Posterior vena cava (tissue), 2 donors: ENCODE results near the gene PDLIM7. TPM values are rescaled to one million over a fixed set of nuclear protein-coding genes. Genes with fewer than 3 reads are reported as not detected.
A peak's percentile ranks its signal among the peaks of the same experiment; 100 is the strongest.

Source experiments
- DNase-seq: peaks from one replicate; pipeline ENCODE4 v3.0.0-alpha.2; 2020; ENCODE audit warnings: low spot score
- intact Hi-C, 2 donors: fragments of 100-400 bp; cut with DNase I; formaldehyde crosslinking; loops; one replicate each; pipeline versions ENCODE4 v1.14.1 to v1.14.2; 2022 to 2023
- total RNA-seq, 2 donors: library from RNA; stranded (reverse); fragmentation: NEBNext Ultra II Directional; extraction: Animal tissue kit (Norgen Biotek cat#: 25700); gene quantifications; one replicate each; pipeline ENCODE4 v1.2.1, GENCODE V29; 2021
- donor health status: DM: yes; HTN: yes; CAD: no.
- donor health status: DM: yes; HTN: yes; CAD: no.

The PDLIM7 gene
- total RNA-seq, 2 donors from 2014 or later, result 448 to 580 TPM

DNA sequence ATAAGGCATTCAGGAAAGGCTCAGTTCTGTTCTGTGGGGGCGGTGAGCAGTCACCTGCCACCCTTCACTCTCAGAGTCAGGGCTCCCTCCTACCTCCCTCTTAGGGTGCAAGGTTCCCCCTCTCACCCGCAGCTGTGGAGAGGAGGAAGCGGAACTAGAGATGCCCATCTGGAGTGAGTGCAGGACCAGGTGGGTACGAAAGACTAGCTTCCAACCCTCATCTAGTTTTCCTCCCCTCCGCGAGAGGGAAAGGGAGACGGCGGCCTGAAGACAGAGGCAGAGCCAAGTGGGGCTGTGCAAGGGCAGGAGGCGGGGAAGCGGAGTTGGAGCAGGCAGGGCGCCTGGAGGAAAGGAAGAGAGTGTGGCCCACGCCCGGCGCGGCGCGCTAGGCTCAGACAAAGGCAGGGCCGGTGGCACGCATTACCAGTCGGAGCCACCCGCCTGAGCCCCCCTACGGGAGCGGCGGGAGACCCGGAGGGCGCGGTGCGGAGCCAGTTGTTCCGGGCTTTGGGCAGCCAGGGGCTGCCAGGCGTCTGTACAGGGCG is 43.5 kb downstream of the PDLIM7 start:
- intact Hi-C loops, result loop anchor here (5.0 kb wide), 2 partner anchors 47 to 52 kb away; partner anchors contain the start of genes F12 (in 1 of the 2) and PFN3 (in 1 of the 2)
- no peak for DNase-seq

DNA sequence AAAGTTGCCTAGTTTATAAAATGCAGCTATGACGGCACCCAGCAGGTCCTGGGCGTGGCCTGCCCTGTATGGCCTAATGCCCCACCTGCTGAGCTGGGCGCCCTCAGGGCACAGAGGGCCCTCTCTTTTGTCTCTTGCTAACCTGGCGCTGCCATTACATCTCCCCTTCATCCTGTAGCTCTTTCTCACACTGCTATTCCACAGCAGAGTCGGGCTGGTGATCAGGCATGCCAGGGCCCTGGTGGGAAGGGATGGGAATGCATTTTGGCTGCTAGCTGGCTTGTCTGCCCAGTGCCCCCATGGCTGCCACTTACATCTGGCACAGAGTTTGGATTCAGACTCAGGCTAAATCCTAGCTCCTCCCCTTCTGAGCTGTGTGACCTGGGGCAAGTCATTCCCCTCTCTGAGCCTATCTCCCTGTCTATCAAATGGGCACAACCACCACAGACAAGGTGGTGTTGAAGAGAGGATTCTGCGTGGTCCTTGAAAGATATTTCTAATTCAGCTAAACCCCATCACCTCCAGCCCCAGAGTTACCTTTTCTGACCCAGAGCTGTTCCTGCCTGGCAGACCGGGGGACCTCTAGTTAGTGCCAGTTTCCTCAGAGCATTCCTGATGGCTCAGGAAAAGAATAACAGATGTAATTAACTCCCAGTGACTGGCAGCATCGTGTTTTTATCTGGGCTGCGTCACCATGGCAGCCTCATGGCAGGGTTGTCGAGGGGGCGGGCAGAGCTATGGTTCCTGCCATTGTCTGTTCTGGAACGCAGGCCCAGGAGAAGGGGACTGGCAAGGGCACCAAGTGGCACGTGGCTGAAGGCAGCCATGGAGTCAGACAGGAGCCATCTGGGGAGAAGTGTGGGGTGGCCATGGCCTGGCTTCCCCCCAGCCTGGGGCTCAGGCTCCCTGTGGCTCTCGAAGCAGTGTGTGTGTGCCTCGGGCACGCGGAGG is 44.4 kb downstream of the PDLIM7 start:
- intact Hi-C loops, result loop anchor here (5.0 kb wide), 2 partner anchors 46 to 51 kb away; partner anchors contain the start of genes F12 (in 1 of the 2) and PFN3 (in 1 of the 2)
- DNase-seq, result no peak

GRCh38 chr5:177450667-177451424 is 46.6 kb downstream of the PDLIM7 start:
- intact Hi-C loops, result loop anchor here (5.0 kb wide), 2 partner anchors 44 to 49 kb away; partner anchors contain the start of genes F12 (in 1 of the 2) and PFN3 (in 1 of the 2)
- no peak for DNase-seq

DNA sequence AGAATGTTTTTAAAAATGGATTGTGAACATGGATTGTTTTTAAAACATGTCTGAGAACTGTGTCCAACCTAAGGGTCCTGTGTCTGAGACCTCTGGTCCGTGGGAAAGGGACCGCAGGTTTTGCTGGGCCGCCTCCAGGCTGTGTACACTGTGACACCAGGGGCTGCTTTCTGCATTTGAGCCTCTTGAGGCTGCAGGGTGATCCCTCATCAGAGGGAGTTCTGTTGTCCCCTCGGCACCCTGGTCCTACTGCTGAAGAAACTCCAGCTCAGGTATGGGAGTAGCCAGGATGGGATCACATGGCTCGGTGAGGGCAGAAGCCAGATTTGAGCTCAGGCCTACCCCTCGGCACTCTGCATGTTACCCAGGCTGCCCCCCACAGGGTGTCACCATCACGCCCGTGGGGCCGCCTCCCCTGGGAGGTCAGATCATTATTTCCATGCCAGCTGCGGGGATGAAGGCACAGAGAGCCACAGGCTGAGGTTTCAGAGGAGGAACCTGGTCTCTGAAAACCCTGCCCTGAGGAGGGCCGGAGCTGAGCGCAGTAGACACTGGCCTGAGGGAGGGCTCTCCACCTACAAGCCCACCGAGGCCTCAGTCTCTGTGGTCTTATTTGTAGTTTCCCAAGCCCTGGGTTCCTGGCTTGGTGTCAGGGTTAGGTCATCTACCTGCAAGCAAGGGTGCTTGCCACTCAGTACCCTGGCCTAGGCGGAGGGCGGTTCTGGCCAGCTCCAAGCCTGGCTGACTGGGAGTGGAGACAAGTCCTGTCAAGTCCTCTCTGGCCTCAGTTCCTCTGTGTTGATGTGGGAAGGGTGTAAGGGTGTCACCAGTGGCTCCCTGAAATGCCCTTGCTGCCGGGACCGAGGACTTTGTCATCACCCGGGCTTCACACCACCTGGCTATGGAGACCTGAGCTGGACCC is 48.0 kb downstream of the PDLIM7 start:
- intact Hi-C loops, result loop anchor here (5.0 kb wide), 2 partner anchors 42 to 47 kb away; partner anchors contain the start of genes F12 (in 1 of the 2) and PFN3 (in 1 of the 2)
- DNase-seq, result no peak

DNA sequence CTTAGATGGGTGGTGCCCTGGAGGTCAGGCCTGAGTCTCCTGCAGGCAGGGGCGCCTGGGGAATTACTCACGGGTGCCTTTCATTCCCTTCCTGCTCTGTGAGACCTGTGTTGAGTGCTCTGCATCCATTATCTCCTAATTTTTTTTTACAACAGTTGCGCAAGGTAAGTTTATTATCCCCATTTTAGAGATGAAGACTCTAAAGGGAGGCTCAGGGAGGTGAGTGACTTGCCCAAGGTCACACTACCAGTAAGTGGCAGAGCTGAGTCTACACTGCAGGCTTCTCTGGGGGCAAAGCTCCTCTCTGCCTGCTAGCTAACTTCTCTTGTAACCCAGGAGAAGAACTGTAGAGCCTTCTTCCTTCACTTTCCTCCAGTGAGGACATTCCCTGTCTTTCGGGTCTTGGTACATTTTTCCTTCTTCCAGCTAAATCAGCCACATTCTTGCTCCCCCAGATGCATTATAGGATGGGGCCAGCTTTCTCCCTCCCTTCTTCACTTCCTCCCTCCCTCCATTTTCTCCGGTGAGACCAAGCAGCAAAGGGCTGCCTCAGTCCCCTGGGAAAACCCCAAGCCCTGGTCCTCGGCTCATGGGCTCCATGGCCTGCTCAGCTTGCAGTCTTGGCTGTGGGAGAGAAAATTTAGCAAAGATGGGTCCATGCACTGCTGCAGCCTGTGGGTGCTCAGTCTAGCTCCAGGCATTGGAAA is 49.0 kb downstream of the PDLIM7 start:
- DNase-seq, result no peak
- intact Hi-C loops, result no loop called here

- intact Hi-C loops, result no loop called here
- DNase-seq, result peak; percentile 87
Observed at GRCh38 chr5:177447611-177448243, 49.7 kb downstream of the PDLIM7 start.

- DNase-seq, result peak; percentile 86
- intact Hi-C loops, result no loop called here
Observed at GRCh38 chr5:177447066-177447610, 50.3 kb downstream of the PDLIM7 start.

DNA sequence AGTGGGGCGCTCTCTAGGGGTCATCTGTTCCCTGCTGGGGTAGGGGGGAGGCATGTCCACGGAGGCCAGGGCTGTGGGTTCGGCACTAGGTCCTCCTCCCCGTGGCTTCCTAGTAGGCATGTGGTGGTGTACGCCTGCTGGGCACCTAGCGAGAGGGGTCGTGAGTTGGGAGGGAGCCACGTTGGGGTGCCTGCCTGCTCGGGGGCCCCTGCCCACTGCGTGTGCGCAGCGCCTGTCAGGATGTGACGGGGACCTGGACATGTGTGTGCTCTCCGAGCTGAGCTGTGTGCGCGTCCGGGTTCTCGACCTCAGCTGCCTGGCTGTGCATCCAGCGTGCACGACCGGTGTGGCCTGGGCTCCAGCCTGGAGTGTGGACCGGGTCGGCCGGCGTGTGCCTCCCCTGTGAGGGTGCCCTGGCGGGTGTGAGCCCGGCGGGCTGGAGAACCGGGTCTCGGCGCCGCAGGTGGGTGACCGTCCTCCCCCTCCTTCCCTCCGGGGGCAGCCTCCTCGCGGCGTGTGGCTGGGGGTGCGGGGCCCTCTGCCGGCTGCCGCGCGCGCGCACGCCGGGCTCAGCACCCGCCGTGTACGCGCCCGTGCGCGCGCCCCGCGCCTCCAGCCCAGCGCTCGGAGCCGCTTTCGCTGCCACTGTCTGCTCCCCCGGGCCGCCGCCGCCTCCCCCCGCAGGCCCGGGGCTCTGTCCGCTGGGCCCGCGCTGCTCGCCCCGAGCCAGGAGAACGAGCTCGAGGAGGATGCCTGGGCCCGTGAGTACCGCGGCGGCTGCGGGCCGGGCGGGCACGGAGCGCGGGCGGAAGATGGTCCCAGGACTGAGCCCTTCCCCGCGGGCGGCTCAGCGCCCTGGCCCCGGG is 51.0 kb downstream of the PDLIM7 start, which contains the start of gene PRR7:
TSS of gene PRR7 (plus strand) at position 615 of the 866 bp plus-strand sequence. CDS start 8,254 bp downstream, outside the sequence.
- peak; percentile 90 for DNase-seq
- intact Hi-C loops, result no loop called here

- no peak for DNase-seq
- intact Hi-C loops, result no loop called here
Observed at GRCh38 chr5:177445917-177446199, 51.5 kb downstream of the PDLIM7 start.

GRCh38 chr5:177445052-177445916 is 52.1 kb downstream of the PDLIM7 start:
- intact Hi-C loops, result no loop called here
- DNase-seq, result no peak

- intact Hi-C loops, result no loop called here
- no peak for DNase-seq
Observed at GRCh38 chr5:177444106-177445051, 53.0 kb downstream of the PDLIM7 start.

DNA sequence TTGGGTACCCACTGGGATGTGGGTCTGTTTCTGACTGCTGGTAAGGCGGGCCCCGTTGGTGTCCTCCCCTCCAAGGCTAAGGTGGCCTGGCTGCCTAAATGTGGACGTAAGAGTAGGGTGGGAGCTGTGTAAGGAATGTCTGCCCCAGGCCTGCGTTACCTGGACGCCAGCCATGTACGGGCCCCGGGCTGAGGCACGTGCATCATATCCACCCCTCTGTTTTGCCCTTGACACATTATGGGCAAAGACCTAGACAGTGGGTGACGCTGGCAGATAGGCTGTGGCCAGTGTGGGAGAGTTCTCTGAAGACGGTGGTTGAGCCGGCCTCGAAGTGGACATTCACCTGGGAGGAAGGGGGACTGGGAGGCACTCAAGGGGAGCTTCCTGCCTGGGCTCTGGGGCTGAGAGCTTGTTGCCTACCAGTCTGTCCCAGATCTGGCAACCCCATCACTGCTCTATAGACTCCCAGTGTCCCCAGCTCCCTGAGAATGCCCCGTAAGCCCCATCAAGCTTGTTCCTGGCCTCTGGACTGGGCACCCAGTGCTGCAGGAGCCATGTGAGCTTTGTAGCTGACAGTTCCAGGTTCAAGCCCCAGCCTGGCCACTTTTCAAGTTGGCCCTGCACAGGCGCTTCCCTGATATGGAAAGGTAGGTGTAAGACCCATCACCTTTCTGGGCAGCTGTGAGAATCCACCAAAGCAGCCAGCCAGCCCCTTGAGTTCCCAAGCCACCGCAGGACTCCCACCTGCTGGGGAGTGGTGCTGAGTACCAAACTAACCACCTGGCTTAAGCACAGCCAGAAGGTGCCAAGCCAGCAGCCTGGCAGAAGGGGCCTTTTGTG is 54.0 kb downstream of the PDLIM7 start:
- DNase-seq, result peak; percentile 75
- intact Hi-C loops, result no loop called here

DNA sequence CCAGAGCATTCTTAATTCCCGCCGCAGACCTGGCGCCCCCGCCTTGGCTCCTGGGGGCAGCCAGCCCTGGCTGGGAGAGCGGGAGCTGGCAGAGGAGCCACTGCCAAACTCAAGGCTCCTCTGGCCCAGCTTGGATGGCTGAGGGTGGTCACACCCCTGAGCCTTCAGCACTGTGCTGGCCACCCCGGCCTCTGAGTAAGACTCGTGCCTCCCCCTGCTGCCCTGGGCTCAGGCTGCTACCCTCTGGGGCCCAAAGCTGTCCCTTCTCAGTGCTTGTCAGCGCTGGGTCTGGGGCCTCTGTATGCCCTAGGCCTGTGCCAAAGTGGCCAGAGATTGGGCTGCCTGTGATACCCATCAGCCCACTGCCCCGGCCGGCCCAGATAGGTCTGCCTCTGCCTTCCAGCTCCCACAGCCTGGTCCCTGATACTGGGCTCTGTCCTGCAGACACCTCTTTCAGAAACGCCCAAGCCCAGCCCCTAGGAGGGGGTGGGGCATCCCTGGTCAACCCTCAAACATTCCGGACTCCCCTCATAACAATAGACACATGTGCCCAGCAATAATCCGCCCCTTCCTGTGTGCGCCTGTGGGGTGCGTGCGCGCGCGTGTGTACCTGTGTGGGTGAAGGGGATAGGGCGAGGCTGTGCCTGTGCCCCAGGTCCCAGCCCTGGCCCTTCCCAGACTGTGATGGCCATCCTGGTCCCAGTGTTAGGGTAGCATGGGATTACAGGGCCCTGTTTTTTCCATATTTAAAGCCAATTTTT is 55.2 kb downstream of the PDLIM7 start:
- peak; percentile 79 for DNase-seq
- intact Hi-C loops, result no loop called here
